Hepatocyte (in vitro differentiated cells): Measurements from ENCODE around the gene CPB2. TPM values are rescaled to one million over a fixed set of nuclear protein-coding genes. Genes with fewer than 3 reads are reported as not detected.
A peak's percentile ranks its signal among the peaks of the same experiment; 100 is the strongest.

ENCODE experiments used
- DNase-seq: peaks from one replicate; pipeline ENCODE4 v3.0.0-alpha.2; 2016; ENCODE audit warnings: low spot score
- H2AFZ ChIP-seq: fragments of 200-600 bp; sonication (generic); 2 replicates; pipeline ENCODE4 v1.6.0; 2016; ENCODE audit warnings: antibody characterized with exemption, mild to moderate bottlenecking
- H3K27ac ChIP-seq: fragments of 200-600 bp; sonication (generic); 2 replicates; pipeline ENCODE4 v1.5.1; 2016; ENCODE audit warnings: mild to moderate bottlenecking
- H3K27me3 ChIP-seq: fragments of 200-600 bp; sonication (generic); 2 replicates; pipeline ENCODE4 v1.6.1; 2016
- H3K36me3 ChIP-seq: fragments of 200-600 bp; sonication (generic); replicated peaks from 2 replicates; pipeline ENCODE4 v1.5.1; 2016; ENCODE audit warnings: low read depth; ENCODE audit not compliant: insufficient read depth
- H3K4me1 ChIP-seq: fragments of 200-600 bp; sonication (generic); 2 replicates; pipeline ENCODE4 v1.5.1; 2016; ENCODE audit warnings: mild to moderate bottlenecking, moderate library complexity; ENCODE audit not compliant: insufficient read depth
- H3K4me2 ChIP-seq: fragments of 200-600 bp; sonication (generic); 2 replicates; pipeline ENCODE4 v1.6.0; 2016
- H3K4me3 ChIP-seq: fragments of 200-600 bp; sonication (generic); 2 replicates; pipeline ENCODE4 v1.5.1; 2016; ENCODE audit warnings: mild to moderate bottlenecking
- H3K79me2 ChIP-seq: fragments of 200-600 bp; sonication (generic); 2 replicates; pipeline ENCODE4 v1.6.0; 2017; ENCODE audit warnings: mild to moderate bottlenecking
- H3K9me2 ChIP-seq: fragments of 200-600 bp; sonication (generic); replicated peaks from 2 replicates; pipeline ENCODE4 v1.6.0; 2017; ENCODE audit warnings: mild to moderate bottlenecking; ENCODE audit not compliant: insufficient read depth
- H3K9me3 ChIP-seq: fragments of 200-600 bp; sonication (generic); 2 replicates; pipeline ENCODE4 v1.5.1; 2016; ENCODE audit warnings: low read depth, mild to moderate bottlenecking
- H4K20me1 ChIP-seq: fragments of 200-600 bp; sonication (generic); 2 replicates; pipeline ENCODE4 v1.6.0; 2016; ENCODE audit warnings: mild to moderate bottlenecking; ENCODE audit not compliant: insufficient read depth, poor library complexity, severe bottlenecking
- CTCF ChIP-seq: fragments of 200-600 bp; sonication (generic); IDR thresholded peaks from 2 replicates; pipeline ENCODE4 v1.5.1; 2016; ENCODE audit warnings: antibody characterized with exemption, mild to moderate bottlenecking; ENCODE audit not compliant: poor library complexity
- EZH2 ChIP-seq: fragments of 200-600 bp; sonication (generic); IDR thresholded peaks from 2 replicates; pipeline ENCODE4 v1.6.1; 2016; ENCODE audit warnings: antibody characterized with exemption, mild to moderate bottlenecking, borderline replicate concordance
- EZH2phosphoT487 ChIP-seq: fragments of 200-600 bp; sonication (generic); IDR thresholded peaks from one replicate; pipeline ENCODE4 v1.6.1; 2018; ENCODE audit warnings: antibody characterized with exemption, mild to moderate bottlenecking, low read depth, moderate library complexity; ENCODE audit not compliant: unreplicated experiment, severe bottlenecking
- WGBS: methylation state at CpG from one replicate; pipeline ENCODE4 v1.1.6; 2016; ENCODE audit warnings: low lambda C conversion rate; ENCODE audit errors: missing lambda C conversion rate; 5-methylcytosine and 5-hydroxymethylcytosine counted together
- polyA plus RNA-seq: library from polyadenylated mRNA; unstranded; fragments of >200 nt; fragmentation: Nextera tagmentation; extraction: Ambion mirVana; gene quantifications from 2 replicates; pipeline ENCODE4 v1.2.1, GENCODE V29; 2016
- total RNA-seq: library from RNA; depleted of rRNA; stranded (reverse); fragments of >200 nt; gene quantifications from 2 replicates; pipeline ENCODE4 v1.2.3, GENCODE V29; 2014

The CPB2 gene
- total and polyA plus RNA-seq, 2 experiments from 2014 or later: 43.3 to 54.6 TPM

GRCh38 chr13:46134961-46135522 is 30.2 kb upstream of the CPB2 start:
- WGBS: 29% methylated on average over 4 of the region's 4 CpGs
- Histone ChIP-seq H3K27me3 (no peaks in the 10 kb centered on the region), H2AFZ (no peak overlapping the region), H3K79me2 (no peaks in the 10 kb centered on the region), H4K20me1 (no peaks in the 10 kb centered on the region), H3K9me3 (no peaks in the 10 kb centered on the region), H3K4me2 (peak overlapping the region; percentile 38), H3K9me2 (no peaks in the 10 kb centered on the region), H3K36me3 (no peaks in the 10 kb centered on the region), H3K4me3 (no peak overlapping the region), H3K4me1 (peaks cover 3% of the 10 kb centered on the region), H3K27ac (peak overlapping the region; percentile 54)
- peak; percentile 49 for DNase-seq
- TF ChIP-seq CTCF (no peak), EZH2 (no peak), EZH2phosphoT487 (no peak)

- no peaks in the 10 kb centered on the region for H3K36me3 ChIP-seq
- no peaks in the 10 kb centered on the region for H4K20me1 ChIP-seq
- H3K9me3 ChIP-seq: no peaks in the 10 kb centered on the region
- no peak overlapping the region for H2AFZ ChIP-seq
- H3K27ac ChIP-seq: peak overlapping the region; percentile 54
- 78% methylated on average over 2 of the region's 2 CpGs for WGBS
- H3K4me3 ChIP-seq: no peak overlapping the region
- H3K4me2 ChIP-seq: no peak overlapping the region
- no peak for DNase-seq
- H3K79me2 ChIP-seq: no peaks in the 10 kb centered on the region
- no peak for TF ChIP-seq CTCF
- no peak for TF ChIP-seq EZH2phosphoT487
- TF ChIP-seq EZH2: no peak
- H3K27me3 ChIP-seq: no peaks in the 10 kb centered on the region
- peaks cover 3% of the 10 kb centered on the region for H3K4me1 ChIP-seq
- no peaks in the 10 kb centered on the region for H3K9me2 ChIP-seq
These were observed 29.7 kb upstream of the CPB2 start for GRCh38 chr13:46134494-46134893.

DNA sequence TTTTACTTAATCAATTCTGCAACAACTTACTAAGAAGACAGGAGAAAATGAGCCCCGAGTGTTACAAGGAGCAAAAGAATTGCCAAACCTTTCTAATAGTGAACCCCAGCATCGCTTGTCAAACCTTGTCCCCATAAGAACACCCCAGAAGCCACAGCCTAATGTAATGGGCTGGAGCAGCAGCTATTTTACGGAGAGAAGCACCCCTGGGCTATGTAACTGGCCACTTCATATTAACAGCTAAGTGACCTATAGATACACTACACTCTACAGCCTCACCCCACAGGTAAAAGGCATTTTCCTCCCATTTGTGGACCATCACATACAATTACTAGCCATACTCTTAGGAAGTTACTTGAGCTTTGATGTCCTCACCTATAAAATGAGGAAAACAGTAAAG is 27.3 kb upstream of the CPB2 start:
- H3K4me1 ChIP-seq: peaks cover 3% of the 10 kb centered on the region
- no peak for DNase-seq
- H3K4me2 ChIP-seq: no peak overlapping the region
- no peaks in the 10 kb centered on the region for H3K79me2 ChIP-seq
- no peak overlapping the region for H2AFZ ChIP-seq
- no peak overlapping the region for H3K27ac ChIP-seq
- TF ChIP-seq CTCF (no peak), EZH2 (no peak), EZH2phosphoT487 (no peak)
- no peaks in the 10 kb centered on the region for H3K9me2 ChIP-seq
- H3K4me3 ChIP-seq: no peak overlapping the region
- no peaks in the 10 kb centered on the region for H4K20me1 ChIP-seq
- no peaks in the 10 kb centered on the region for H3K27me3 ChIP-seq
- WGBS: 87% methylated on average over 3 of the region's 3 CpGs
- no peaks in the 10 kb centered on the region for H3K9me3 ChIP-seq
- H3K36me3 ChIP-seq: no peaks in the 10 kb centered on the region

DNA sequence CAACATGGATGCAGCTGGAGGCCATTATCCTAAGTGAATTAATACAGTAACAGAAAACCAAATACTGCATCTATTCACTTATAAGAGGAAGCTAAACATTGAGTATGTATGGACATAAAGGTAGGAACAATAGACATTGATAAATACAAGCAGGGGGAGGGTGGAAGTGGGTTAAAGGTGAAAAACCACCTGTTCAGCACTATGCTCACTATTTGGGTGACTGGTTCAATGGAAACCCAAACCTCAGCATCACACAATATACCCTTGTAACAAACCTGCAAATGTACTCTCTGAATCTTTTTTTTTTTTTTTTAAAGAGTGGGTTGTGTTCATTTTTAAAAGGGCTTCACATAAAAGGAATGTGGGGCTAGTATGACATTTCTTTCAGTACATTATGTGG is 26.9 kb upstream of the CPB2 start:
- H3K4me1 ChIP-seq: peaks cover 3% of the 10 kb centered on the region

More for the DNA sequence above, 26.9 kb upstream of the CPB2 start:
- H3K27me3 ChIP-seq: no peaks in the 10 kb centered on the region
- H3K4me3 ChIP-seq: no peak overlapping the region
- no peaks in the 10 kb centered on the region for H3K9me2 ChIP-seq
- no peak overlapping the region for H2AFZ ChIP-seq
- TF ChIP-seq EZH2phosphoT487 (no peak), CTCF (no peak), EZH2 (no peak)
- H3K36me3 ChIP-seq: no peaks in the 10 kb centered on the region
- no peak for DNase-seq
- H3K9me3 ChIP-seq: no peaks in the 10 kb centered on the region
- H3K4me2 ChIP-seq: no peak overlapping the region
- H3K27ac ChIP-seq: no peak overlapping the region
- no peaks in the 10 kb centered on the region for H4K20me1 ChIP-seq
- H3K79me2 ChIP-seq: no peaks in the 10 kb centered on the region
